Colon (tissue), 2 donors: ENCODE results near the gene ZKSCAN7.
"Not testable (repeated sequence)": the region's sequence is repeated elsewhere in the genome, so short reads cannot be mapped to it uniquely, and the experiment has no call there.

ENCODE experiments used
- FAIRE-seq: peaks from 2 replicates; lab custom pipeline; 2012; peaks lifted over from hg19 to GRCh38; lab: Jason Lieb, UNC
- donor health status: control.
- donor health status: control.

Gene ZKSCAN7

GRCh38 chr3:44577354-44577952, 22.5 kb downstream of the ZKSCAN7 start:
- FAIRE-seq = not testable (repeated sequence)

GRCh38 chr3:44578316-44578715, 23.3 kb downstream of the ZKSCAN7 start:
- not testable (repeated sequence) for FAIRE-seq

- FAIRE-seq = not testable (repeated sequence)
Measured at GRCh38 chr3:44578924-44579515, 24.0 kb downstream of the ZKSCAN7 start.

GRCh38 chr3:44579749-44580148, 24.8 kb downstream of the ZKSCAN7 start:
- not testable (repeated sequence) for FAIRE-seq

GRCh38 chr3:44580971-44581370, 26.0 kb downstream of the ZKSCAN7 start:
- not testable (repeated sequence) for FAIRE-seq

GRCh38 chr3:44584646-44585501, 29.9 kb downstream of the ZKSCAN7 start, which contains the start of gene ZNF660:
TSS of gene ZNF660 (plus strand) at chr3:44584964. CDS start at chr3:44594194, 9,230 bp downstream.
- FAIRE-seq = no peak

- no peak for FAIRE-seq
Measured at GRCh38 chr3:44596621-44597020, 41.6 kb downstream of the ZKSCAN7 start.

GRCh38 chr3:44601749-44602148, 46.8 kb downstream of the ZKSCAN7 start:
- FAIRE-seq = no peak

GRCh38 chr3:44612678-44613077, 57.7 kb downstream of the ZKSCAN7 start:
- no peak for FAIRE-seq
